ENCODE data around the gene SUGCT.

The SUGCT gene

GRCh38 chr7:40418448-40418847 lies 283.6 kb downstream of the SUGCT start:
- no peak overlapping the region for H3K4me3 ChIP-seq (ENCODE audit: low read depth, low read length)
- DNase-seq (ENCODE audit: low read depth), result no peak

GRCh38 chr7:40418983-40419382 lies 284.2 kb downstream of the SUGCT start:
- no peak overlapping the region for H3K4me3 ChIP-seq (ENCODE audit: low read depth, low read length)
- no peak for DNase-seq (ENCODE audit: low read depth)
- TF ChIP-seq CTCF (conservative IDR thresholded peaks at IDR 0.05; ENCODE audit: low read depth, low read length), result no peak

More at GRCh38 chr7:40418448-40418847, 283.6 kb downstream of the SUGCT start:
- no peak for TF ChIP-seq CTCF (conservative IDR thresholded peaks at IDR 0.05; ENCODE audit: low read depth, low read length)

GRCh38 chr7:40419806-40420205 lies 285.0 kb downstream of the SUGCT start:
- no peak for DNase-seq (ENCODE audit: low read depth)
- H3K4me3 ChIP-seq (ENCODE audit: low read depth, low read length), result no peak overlapping the region
- TF ChIP-seq CTCF (conservative IDR thresholded peaks at IDR 0.05; ENCODE audit: low read depth, low read length), result no peak

GRCh38 chr7:40421433-40421832 lies 286.6 kb downstream of the SUGCT start:
- no peak for DNase-seq (ENCODE audit: low read depth)
- no peak overlapping the region for H3K4me3 ChIP-seq (ENCODE audit: low read depth, low read length)
- no peak for TF ChIP-seq CTCF (conservative IDR thresholded peaks at IDR 0.05; ENCODE audit: low read depth, low read length)

GRCh38 chr7:40425696-40426095 lies 290.9 kb downstream of the SUGCT start:
- no peak for DNase-seq (ENCODE audit: low read depth)

GRCh38 chr7:40428421-40428820 lies 293.6 kb downstream of the SUGCT start:
- H3K4me3 ChIP-seq (ENCODE audit: low read depth, low read length), result no peak overlapping the region
- no peak for DNase-seq (ENCODE audit: low read depth)
- no peak for TF ChIP-seq CTCF (conservative IDR thresholded peaks at IDR 0.05; ENCODE audit: low read depth, low read length)

More at GRCh38 chr7:40425696-40426095, 290.9 kb downstream of the SUGCT start:
- no peak overlapping the region for H3K4me3 ChIP-seq (ENCODE audit: low read depth, low read length)
- TF ChIP-seq CTCF (conservative IDR thresholded peaks at IDR 0.05; ENCODE audit: low read depth, low read length), result no peak

GRCh38 chr7:40429826-40430225 lies 295.0 kb downstream of the SUGCT start:
- no peak overlapping the region for H3K4me3 ChIP-seq (ENCODE audit: low read depth, low read length)
- TF ChIP-seq CTCF (conservative IDR thresholded peaks at IDR 0.05; ENCODE audit: low read depth, low read length), result no peak
- DNase-seq (ENCODE audit: low read depth), result peak; percentile 22

All from choroid plexus epithelial cell (primary cell).